BE2C (cell line): ENCODE results near the gene DCDC2.
"Not testable (repeated sequence)": the region's sequence is repeated elsewhere in the genome, so short reads cannot be mapped to it uniquely, and the experiment has no call there.

Experiments used
- DNase-seq: peaks from one replicate; pipeline ENCODE4 v3.0.0-alpha.2; 2020
- H3K27me3 ChIP-seq: fragments of 250-450 bp; sonication (Bioruptor Pico); 2 replicates; pipeline ENCODE4 v1.5.1; 2020; ENCODE audit warnings: mild to moderate bottlenecking
- H3K36me3 ChIP-seq: fragments of 250-450 bp; sonication (Bioruptor Pico); 2 replicates; pipeline ENCODE4 v1.5.1; 2020; ENCODE audit warnings: mild to moderate bottlenecking
- H3K4me1 ChIP-seq: fragments of 250-450 bp; sonication (Bioruptor Pico); 2 replicates; pipeline ENCODE4 v1.5.1; 2020
- H3K4me3 ChIP-seq: 2 replicates; pipeline ENCODE4 v1.5.1; 2011; ENCODE audit warnings: low read depth, low read length
- H3K9me3 ChIP-seq: fragments of 250-450 bp; sonication (Bioruptor Pico); 2 replicates; pipeline ENCODE4 v1.5.1; 2020
- TF ChIP-seq, protein P1 (sequence below): IDR thresholded peaks from 2 replicates; pipeline ENCODE4 v1.5.1; 2012; ENCODE audit warnings: mild to moderate bottlenecking, low read depth, low read length

DCDC2 gene

DNA sequence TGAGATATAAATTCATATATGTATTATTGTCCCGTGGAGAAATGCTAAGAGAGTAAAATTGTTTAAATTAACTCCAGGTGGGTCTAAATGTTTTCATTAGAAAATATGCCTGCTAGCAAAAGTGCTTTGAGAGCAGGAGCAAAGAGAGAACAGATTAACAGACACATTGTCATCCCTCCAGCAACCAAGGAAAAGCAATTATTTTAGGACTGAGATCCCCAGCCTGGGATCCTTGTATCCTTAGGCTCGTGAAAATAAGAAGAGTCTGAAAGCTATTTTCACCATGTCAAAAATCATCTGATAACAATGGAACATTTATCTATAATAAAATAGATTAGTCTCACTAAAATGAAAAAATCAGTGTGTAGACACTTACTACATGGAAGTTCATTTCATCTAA, 33.3 kb upstream of the DCDC2 start:
- H3K9me3 ChIP-seq = no peaks in the 10 kb centered on the region; the same call in 1 of the 2 replicates
- no peak for DNase-seq
- TF ChIP-seq, protein P1, sequence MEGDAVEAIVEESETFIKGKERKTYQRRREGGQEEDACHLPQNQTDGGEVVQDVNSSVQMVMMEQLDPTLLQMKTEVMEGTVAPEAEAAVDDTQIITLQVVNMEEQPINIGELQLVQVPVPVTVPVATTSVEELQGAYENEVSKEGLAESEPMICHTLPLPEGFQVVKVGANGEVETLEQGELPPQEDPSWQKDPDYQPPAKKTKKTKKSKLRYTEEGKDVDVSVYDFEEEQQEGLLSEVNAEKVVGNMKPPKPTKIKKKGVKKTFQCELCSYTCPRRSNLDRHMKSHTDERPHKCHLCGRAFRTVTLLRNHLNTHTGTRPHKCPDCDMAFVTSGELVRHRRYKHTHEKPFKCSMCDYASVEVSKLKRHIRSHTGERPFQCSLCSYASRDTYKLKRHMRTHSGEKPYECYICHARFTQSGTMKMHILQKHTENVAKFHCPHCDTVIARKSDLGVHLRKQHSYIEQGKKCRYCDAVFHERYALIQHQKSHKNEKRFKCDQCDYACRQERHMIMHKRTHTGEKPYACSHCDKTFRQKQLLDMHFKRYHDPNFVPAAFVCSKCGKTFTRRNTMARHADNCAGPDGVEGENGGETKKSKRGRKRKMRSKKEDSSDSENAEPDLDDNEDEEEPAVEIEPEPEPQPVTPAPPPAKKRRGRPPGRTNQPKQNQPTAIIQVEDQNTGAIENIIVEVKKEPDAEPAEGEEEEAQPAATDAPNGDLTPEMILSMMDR = no peak
- H3K4me3 ChIP-seq = no peak overlapping the region
- H3K27me3 ChIP-seq = no peaks in the 10 kb centered on the region
- peaks cover 15% of the 10 kb centered on the region for H3K4me1 ChIP-seq
- H3K36me3 ChIP-seq = no peaks in the 10 kb centered on the region

DNA sequence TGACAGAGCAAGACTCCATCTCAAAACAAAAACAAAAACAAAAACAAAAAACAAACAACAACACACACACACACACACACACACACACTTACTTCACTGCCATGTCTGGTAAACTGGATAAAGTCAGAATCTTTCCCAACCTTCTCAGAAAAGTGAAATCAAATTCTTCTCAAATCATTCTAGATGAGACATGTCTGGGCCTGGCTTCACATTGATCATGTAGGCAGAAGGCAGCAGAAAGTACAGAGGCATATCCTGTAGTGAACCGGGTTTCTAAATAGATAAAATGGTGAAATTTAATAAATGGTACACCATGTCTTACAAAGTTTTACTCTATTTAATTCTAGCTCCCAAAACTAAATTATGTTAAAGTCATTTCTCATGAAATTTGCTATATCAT, 30.0 kb upstream of the DCDC2 start:
- Histone ChIP-seq H3K36me3 (no peaks in the 10 kb centered on the region), H3K4me1 (no peaks in the 10 kb centered on the region), H3K9me3 (no peaks in the 10 kb centered on the region), H3K27me3 (no peaks in the 10 kb centered on the region), H3K4me3 (no peak overlapping the region)
- DNase-seq = no peak
- TF ChIP-seq, protein P1 = no peak

- H3K9me3 ChIP-seq = no peaks in the 10 kb centered on the region
- TF ChIP-seq, protein P1 = no peak
- no peaks in the 10 kb centered on the region for H3K4me1 ChIP-seq
- no peak overlapping the region for H3K4me3 ChIP-seq
- H3K27me3 ChIP-seq = no peaks in the 10 kb centered on the region
- DNase-seq = no peak
- H3K36me3 ChIP-seq = no peaks in the 10 kb centered on the region
Measured at GRCh38 chr6:24385536-24386269, 27.8 kb upstream of the DCDC2 start.

- H3K4me1 ChIP-seq, H3K27me3 ChIP-seq, H3K36me3 ChIP-seq, H3K9me3 ChIP-seq, H3K4me3 ChIP-seq, DNase-seq: not testable (repeated sequence)
Measured at GRCh38 chr6:24384369-24385130, 26.7 kb upstream of the DCDC2 start.

DNA sequence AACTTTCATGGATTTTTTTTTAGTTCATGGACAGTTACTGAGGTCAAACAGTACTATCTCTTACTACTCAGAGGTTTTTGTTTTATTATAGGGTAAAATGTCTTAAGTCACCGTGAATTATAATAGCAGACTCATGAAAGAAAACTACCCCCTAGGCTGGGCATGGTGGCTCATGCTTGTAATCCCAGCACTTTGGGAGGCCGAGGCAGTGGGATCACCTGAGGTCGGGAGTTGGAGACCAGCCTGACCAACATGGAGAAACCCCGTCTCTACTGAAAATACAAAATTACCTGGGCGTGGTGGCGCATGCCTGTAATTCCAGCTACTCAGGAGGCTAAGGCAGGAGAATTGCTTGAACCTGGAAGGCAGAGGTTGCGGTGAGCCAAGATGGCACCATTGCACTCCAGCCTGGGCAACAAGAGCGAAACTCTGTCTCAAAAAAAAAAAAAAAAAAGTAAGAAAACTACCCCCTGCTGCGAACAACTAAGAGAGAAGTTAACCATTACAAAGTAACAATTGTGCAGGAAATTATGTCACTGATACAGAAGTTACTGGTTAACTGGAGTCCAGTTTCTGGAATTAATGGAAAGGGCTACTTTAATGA, 25.1 kb upstream of the DCDC2 start:
- not testable (repeated sequence) for H3K27me3 ChIP-seq, H3K9me3 ChIP-seq, H3K4me3 ChIP-seq, DNase-seq, H3K4me1 ChIP-seq, H3K36me3 ChIP-seq

- TF ChIP-seq, protein P1 = no peak
- Histone ChIP-seq H3K36me3 (no peaks in the 10 kb centered on the region), H3K4me3 (no peak overlapping the region), H3K9me3 (no peaks in the 10 kb centered on the region; the same call in 1 of the 2 replicates), H3K27me3 (no peaks in the 10 kb centered on the region), H3K4me1 (no peaks in the 10 kb centered on the region)
- DNase-seq = no peak
Measured at GRCh38 chr6:24382220-24382540, 24.3 kb upstream of the DCDC2 start.
